Stimulated activated CD4-positive, alpha-beta T cell treated with anti-CD3 and anti-CD28 coated beads, Interleukin-15, amount 100 ng/mL, for 24 hours (primary cell): ENCODE data around the gene DCLK1.
"Not testable (repeated sequence)": the region's sequence is repeated elsewhere in the genome, so short reads cannot be mapped to it uniquely, and the experiment has no call there.

ENCODE experiments used
- DNase-seq: peaks from one replicate; pipeline ENCODE4 v3.0.0-alpha.2; 2020

DCLK1 gene

GRCh38 chr13:36130552-36131221 is 495 bp downstream of the DCLK1 start:
- no peak for DNase-seq

GRCh38 chr13:36130193-36130551 is 1.0 kb downstream of the DCLK1 start:
- DNase-seq, result no peak

- DNase-seq, result no peak
Observed at GRCh38 chr13:36129539-36129938, 1.6 kb downstream of the DCLK1 start.

GRCh38 chr13:36126491-36126890 is 4.7 kb downstream of the DCLK1 start:
- no peak for DNase-seq

GRCh38 chr13:36125841-36126240 is 5.3 kb downstream of the DCLK1 start:
- DNase-seq, result no peak

- DNase-seq, result no peak
Observed at GRCh38 chr13:36124236-36124822, 6.9 kb downstream of the DCLK1 start.

- DNase-seq, result no peak
Observed at GRCh38 chr13:36115306-36115705, 15.9 kb downstream of the DCLK1 start.

GRCh38 chr13:36114233-36114632 is 16.9 kb downstream of the DCLK1 start:
- no peak for DNase-seq

GRCh38 chr13:36108954-36109353 is 22.2 kb downstream of the DCLK1 start:
- no peak for DNase-seq

- no peak for DNase-seq
Observed at GRCh38 chr13:36108342-36108741, 22.8 kb downstream of the DCLK1 start.

- DNase-seq, result no peak
Observed at GRCh38 chr13:36107521-36107920, 23.7 kb downstream of the DCLK1 start.

- no peak for DNase-seq
Observed at GRCh38 chr13:36105726-36106125, 25.5 kb downstream of the DCLK1 start.

GRCh38 chr13:36102721-36103120 is 28.5 kb downstream of the DCLK1 start:
- DNase-seq, result no peak

- not testable (repeated sequence) for DNase-seq
Observed at GRCh38 chr13:36101907-36102306, 29.3 kb downstream of the DCLK1 start.

GRCh38 chr13:36101157-36101556 is 30.0 kb downstream of the DCLK1 start:
- no peak for DNase-seq

- no peak for DNase-seq
Observed at GRCh38 chr13:36098080-36098479, 33.1 kb downstream of the DCLK1 start.

GRCh38 chr13:36096461-36097416 is 34.4 kb downstream of the DCLK1 start:
- DNase-seq, result no peak

- DNase-seq, result no peak
Observed at GRCh38 chr13:36094478-36094877, 36.7 kb downstream of the DCLK1 start.

- DNase-seq, result no peak
Observed at GRCh38 chr13:36090592-36090991, 40.6 kb downstream of the DCLK1 start.

- no peak for DNase-seq
Observed at GRCh38 chr13:36089130-36089647, 42.0 kb downstream of the DCLK1 start.

- DNase-seq, result no peak
Observed at GRCh38 chr13:36088463-36088862, 42.7 kb downstream of the DCLK1 start.

GRCh38 chr13:36088001-36088400 is 43.2 kb downstream of the DCLK1 start:
- no peak for DNase-seq

GRCh38 chr13:36086117-36086516 is 45.1 kb downstream of the DCLK1 start:
- DNase-seq, result no peak

- DNase-seq, result no peak
Observed at GRCh38 chr13:36084131-36084530, 47.1 kb downstream of the DCLK1 start.
